ENCODE results near the gene PTRHD1.

DNA sequence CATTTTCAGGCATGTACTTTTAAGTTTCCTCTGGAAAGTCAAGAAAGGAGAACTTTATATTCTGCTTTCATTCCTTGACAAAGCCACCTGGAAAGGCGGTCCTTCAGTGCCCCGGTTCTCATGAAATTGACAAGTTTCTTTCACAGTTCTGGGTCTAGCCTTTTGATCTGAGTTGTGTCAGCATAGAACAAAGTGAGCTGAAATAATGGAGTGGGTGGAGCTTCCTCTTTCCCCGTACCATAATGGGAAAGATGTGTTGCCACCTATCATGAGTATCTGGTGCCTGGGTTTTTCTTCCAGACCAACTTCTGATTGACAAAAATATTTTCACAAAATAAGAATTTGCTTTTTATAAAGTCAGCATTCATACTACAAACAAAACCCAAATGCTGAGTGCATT is 49.3 kb downstream of the PTRHD1 start:
- TF ChIP-seq CHD7 (IDR thresholded peaks at IDR 0.05; ENCODE audit: insufficient replicate concordance, low read length): no peak
- TF ChIP-seq POLR2AphosphoS5 (IDR thresholded peaks at IDR 0.05; ENCODE audit: low read depth, low read length): no peak
- TF ChIP-seq SP2 (IDR thresholded peaks at IDR 0.05; ENCODE audit: low read length): no peak
